Type B pancreatic cell (in vitro differentiated cells): Measurements from ENCODE around the gene SSU72. TPM values are rescaled to one million over a fixed set of nuclear protein-coding genes. Genes with fewer than 3 reads are reported as not detected.
"Not testable (repeated sequence)": the region's sequence is repeated elsewhere in the genome, so short reads cannot be mapped to it uniquely, and the experiment has no call there.

Source experiments
- DNase-seq: peaks from one replicate; pipeline ENCODE4 v3.0.0; 2021; ENCODE audit warnings: mixed read lengths; ENCODE audit not compliant: unreplicated experiment; ENCODE audit errors: extremely low spot score
- H3K27ac Mint-ChIP-seq: 2 replicates; pipeline ENCODE4 v1.8.0; 2021; ENCODE audit warnings: mild to moderate bottlenecking, mixed read lengths
- H3K27me3 Mint-ChIP-seq: 2 replicates; pipeline ENCODE4 v1.8.0; 2021; ENCODE audit warnings: mixed read lengths
- H3K36me3 Mint-ChIP-seq: 2 replicates; pipeline ENCODE4 v1.8.0; 2021; ENCODE audit warnings: mixed read lengths
- H3K4me1 Mint-ChIP-seq: one replicate; pipeline ENCODE4 v1.8.0; 2021; ENCODE audit warnings: mixed read lengths; ENCODE audit not compliant: unreplicated experiment
- H3K4me3 Mint-ChIP-seq: 2 replicates; pipeline ENCODE4 v1.8.0; 2021; ENCODE audit warnings: mild to moderate bottlenecking, mixed read lengths
- H3K9me3 Mint-ChIP-seq: 2 replicates; pipeline ENCODE4 v1.8.0; 2021; ENCODE audit warnings: mixed read lengths
- CTCF ChIP-seq: fragments of 200-600 bp; sonication (generic); conservative IDR thresholded peaks from 2 replicates; pipeline ENCODE4 v1.5.0; 2021; ENCODE audit warnings: antibody characterized with exemption, mild to moderate bottlenecking
- total RNA-seq: library from RNA; stranded (reverse); gene quantifications from 2 replicates; pipeline ENCODE4 v1.2.1, GENCODE V29; 2021; ENCODE audit warnings: low replicate concordance

The SSU72 gene
- total RNA-seq, 1 donor from 2014 or later, result 117 TPM

GRCh38 chr1:1517973-1518620 lies 56.6 kb downstream of the SSU72 start:
- TF ChIP-seq CTCF, result no peak
- Mint-ChIP-seq H3K27me3 (no peaks in the 10 kb centered on the region), H3K9me3 (no peaks in the 10 kb centered on the region), H3K4me1 (no peaks in the 10 kb centered on the region), H3K4me3 (no peak overlapping the region), H3K27ac (no peak overlapping the region), H3K36me3 (no peaks in the 10 kb centered on the region)
- no peak for DNase-seq

- H3K4me1 Mint-ChIP-seq, H3K36me3 Mint-ChIP-seq, H3K9me3 Mint-ChIP-seq, H3K27ac Mint-ChIP-seq, H3K27me3 Mint-ChIP-seq, DNase-seq, H3K4me3 Mint-ChIP-seq: not testable (repeated sequence)
These were observed 57.7 kb downstream of the SSU72 start for GRCh38 chr1:1516923-1517322.

GRCh38 chr1:1514376-1514775 lies 60.3 kb downstream of the SSU72 start:
- not testable (repeated sequence) for DNase-seq, H3K27ac Mint-ChIP-seq, H3K4me1 Mint-ChIP-seq, H3K36me3 Mint-ChIP-seq, H3K27me3 Mint-ChIP-seq, H3K9me3 Mint-ChIP-seq, H3K4me3 Mint-ChIP-seq

- H3K9me3 Mint-ChIP-seq, H3K36me3 Mint-ChIP-seq, DNase-seq, H3K27ac Mint-ChIP-seq, H3K27me3 Mint-ChIP-seq, H3K4me1 Mint-ChIP-seq: not testable (repeated sequence)
- H3K4me3 Mint-ChIP-seq, result peak overlapping the region; percentile 72
These were observed 61.0 kb downstream of the SSU72 start for GRCh38 chr1:1513675-1514074.

GRCh38 chr1:1512425-1512824 lies 62.2 kb downstream of the SSU72 start:
- not testable (repeated sequence) for H3K27ac Mint-ChIP-seq, H3K36me3 Mint-ChIP-seq, H3K9me3 Mint-ChIP-seq, H3K4me1 Mint-ChIP-seq, DNase-seq, H3K27me3 Mint-ChIP-seq
- peak overlapping the region; percentile 79 for H3K4me3 Mint-ChIP-seq

- peak; percentile 3 for TF ChIP-seq CTCF
- Mint-ChIP-seq H3K4me1 (peaks cover 5% of the 10 kb centered on the region), H3K27ac (peak within 1 kb of the TSS; percentile 96), H3K36me3 (no peaks in the 10 kb centered on the region), H3K9me3 (no peaks in the 10 kb centered on the region), H3K27me3 (no peaks in the 10 kb centered on the region), H3K4me3 (peak within 1 kb of the TSS; percentile 94)
- peak; percentile 98 for DNase-seq
These were observed 63.0 kb downstream of the SSU72 start, which contains the start of gene ATAD3A for GRCh38 chr1:1511533-1512285. TSS of gene ATAD3A (plus strand) at chr1:1512162. CDS start at chr1:1512269, 107 bp downstream.

- DNase-seq, result no peak
- H3K4me1 Mint-ChIP-seq, result peaks cover 5% of the 10 kb centered on the region
- H3K36me3 Mint-ChIP-seq, result no peaks in the 10 kb centered on the region
- H3K4me3 Mint-ChIP-seq, result peak overlapping the region; percentile 91
- H3K9me3 Mint-ChIP-seq, result no peaks in the 10 kb centered on the region
- no peaks in the 10 kb centered on the region for H3K27me3 Mint-ChIP-seq
- peak; percentile 47 for TF ChIP-seq CTCF
- H3K27ac Mint-ChIP-seq, result peak overlapping the region; percentile 96
These were observed 63.6 kb downstream of the SSU72 start for GRCh38 chr1:1510912-1511532.

GRCh38 chr1:1509465-1509850 lies 65.2 kb downstream of the SSU72 start:
- H3K27ac Mint-ChIP-seq, H3K4me3 Mint-ChIP-seq, H3K9me3 Mint-ChIP-seq, H3K36me3 Mint-ChIP-seq, H3K27me3 Mint-ChIP-seq, DNase-seq: not testable (repeated sequence)
- H3K4me1 Mint-ChIP-seq, result peaks cover 12% of the 10 kb centered on the region

GRCh38 chr1:1508775-1509464 lies 65.7 kb downstream of the SSU72 start:
- not testable (repeated sequence) for H3K36me3 Mint-ChIP-seq
- peaks cover 12% of the 10 kb centered on the region for H3K4me1 Mint-ChIP-seq

More at GRCh38 chr1:1508775-1509464, 65.7 kb downstream of the SSU72 start:
- DNase-seq, H3K4me3 Mint-ChIP-seq, H3K9me3 Mint-ChIP-seq, H3K27me3 Mint-ChIP-seq, H3K27ac Mint-ChIP-seq: not testable (repeated sequence)
